Panc1 (cell line): Measurements from ENCODE around the gene MAPRE2. TPM values are rescaled to one million over a fixed set of nuclear protein-coding genes. Genes with fewer than 3 reads are reported as not detected.

Source experiments
- ATAC-seq: fragments of 200-7000 bp; cut with Tn5 transposase; 2 replicates; pipeline ENCODE4 v1.9.1; 2020; ENCODE audit warnings: mild to moderate bottlenecking, moderate library complexity
- BruUV-seq: library from RNA; stranded (reverse); fragments of 400-500 nt; replicated peaks from 2 replicates; lab custom pipeline; 2021; lab: Mats Ljungman, UMichigan
- CTCF ChIA-PET: fragments of 300-600 bp; sonication (Branson Sonifier 250); formaldehyde crosslinking; loops from one replicate; lab custom pipeline; 2022; ENCODE audit warnings: antibody characterized with exemption; lab: Charles Lee
- POLR2A ChIA-PET: fragments of 300-600 bp; sonication (Branson Sonifier 250); formaldehyde crosslinking; loops from one replicate; lab custom pipeline; 2022; ENCODE audit warnings: antibody characterized with exemption; lab: Charles Lee
- DNase-seq: peaks from one replicate; pipeline ENCODE4 v3.0.0-alpha.2; 2010; ENCODE audit warnings: low read depth, low spot score
- H3K27ac ChIP-seq: 2 replicates; pipeline ENCODE4 v1.5.1; 2011; ENCODE audit warnings: mild to moderate bottlenecking, low read length, inconsistent platforms
- H3K27me3 ChIP-seq: fragments of 200-500 bp; sonication (Bioruptor generic); 2 replicates; pipeline ENCODE4 v1.6.0; 2014; ENCODE audit warnings: low read length, inconsistent platforms; ENCODE audit not compliant: control insufficient read depth, insufficient read depth
- H3K36me3 ChIP-seq: fragments of 200-500 bp; sonication (Bioruptor generic); 2 replicates; pipeline ENCODE4 v1.5.1; 2014; ENCODE audit warnings: inconsistent platforms, mild to moderate bottlenecking, low read length, moderate library complexity; ENCODE audit not compliant: control insufficient read depth, insufficient read depth
- H3K4me1 ChIP-seq: 2 replicates; pipeline ENCODE4 v1.5.1; 2011; ENCODE audit warnings: inconsistent platforms, mild to moderate bottlenecking, low read length, moderate library complexity; ENCODE audit not compliant: control insufficient read depth, insufficient read depth
- H3K4me3 ChIP-seq, 2 experiments: 2 replicates each; pipeline ENCODE4 v1.5.1; 2011 to 2012; ENCODE audit warnings: low read depth in 2 of 2, low read length in 2 of 2, mild to moderate bottlenecking in 2 of 2, inconsistent platforms in 1 of 2, moderate library complexity in 1 of 2
- H3K9me3 ChIP-seq: fragments of 200-500 bp; sonication (Bioruptor generic); 2 replicates; pipeline ENCODE4 v1.5.1; 2014; ENCODE audit warnings: low read depth, mild to moderate bottlenecking, inconsistent platforms, low read length, moderate library complexity; ENCODE audit not compliant: control insufficient read depth, insufficient read depth
- CTCF ChIP-seq: fragments of 450-650 bp; IDR thresholded peaks from 2 replicates; pipeline ENCODE4 v1.5.1; 2017; ENCODE audit warnings: mild to moderate bottlenecking
- POLR2AphosphoS5 ChIP-seq: IDR thresholded peaks from 2 replicates; pipeline ENCODE4 v1.6.1; 2012; ENCODE audit warnings: mild to moderate bottlenecking, low read depth, low read length, moderate library complexity
- REST ChIP-seq, 2 experiments: IDR thresholded peaks; 2 replicates each; pipeline ENCODE4 v1.6.1; 2011 to 2012; ENCODE audit warnings: low read depth in 2 of 2, control low read depth in 1 of 2, low read length in 1 of 2, mild to moderate bottlenecking in 1 of 2, moderate library complexity in 1 of 2; ENCODE audit not compliant: insufficient read depth in 1 of 2
- SIN3A ChIP-seq: IDR thresholded peaks from 2 replicates; pipeline ENCODE4 v1.6.1; 2012; ENCODE audit warnings: low read depth, mild to moderate bottlenecking, low read length, moderate library complexity, borderline replicate concordance; ENCODE audit not compliant: insufficient read depth
- TCF7L2 ChIP-seq: IDR thresholded peaks from 2 replicates; pipeline ENCODE4 v1.6.1; 2011; ENCODE audit warnings: mild to moderate bottlenecking, low read depth, low read length, inconsistent platforms
- in situ Hi-C: cut with HindIII; loops from 2 replicates; pipeline ENCODE4 v1.10.0; 2016; ENCODE audit warnings: low sequenced_read_pairs, low pct_unique_long_range_greater_than_20kb
- intact Hi-C: fragments of 100-400 bp; cut with micrococcal nuclease; formaldehyde crosslinking; loops from one replicate; pipeline ENCODE4 v1.10.0; 2022; ENCODE audit not compliant: unreplicated experiment
- total RNA-seq: library from RNA; stranded (reverse); gene quantifications from one replicate; pipeline ENCODE4 v1.2.1, GENCODE V29; 2021; ENCODE audit not compliant: unreplicated experiment

Gene MAPRE2
- total RNA-seq, 1 experiment from 2014 or later = 14.1 TPM

DNA sequence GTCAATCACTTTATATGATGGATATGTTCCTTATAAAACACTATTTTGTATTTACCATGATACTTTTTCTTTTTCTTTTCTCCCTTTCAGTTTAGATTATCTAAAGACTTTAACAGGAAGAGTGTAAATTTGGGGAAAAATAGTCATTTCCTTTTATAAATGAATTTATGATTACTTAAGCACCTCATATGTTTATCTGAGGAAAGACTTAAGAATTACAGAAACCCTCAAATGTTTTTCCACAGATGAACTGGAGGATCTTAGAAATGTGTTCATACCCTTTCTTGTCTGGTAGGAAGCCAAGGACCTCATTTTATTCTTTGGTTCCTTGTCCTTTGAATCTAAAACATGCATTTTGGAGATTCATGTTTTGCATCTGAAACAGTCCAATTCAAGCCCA is 36.7 kb downstream of the MAPRE2 start:
- no peaks in the 10 kb centered on the region; the same call in 1 of the 2 replicates for H3K36me3 ChIP-seq
- H3K4me3 ChIP-seq = no peak overlapping the region
- H3K27ac ChIP-seq = no peak overlapping the region
- no TSS peak for BruUV-seq
- in situ Hi-C loops = no loop called here
- H3K27me3 ChIP-seq = no peaks in the 10 kb centered on the region
- no peaks in the 10 kb centered on the region for H3K4me1 ChIP-seq
- ATAC-seq (no peak), DNase-seq (no peak)
- TF ChIP-seq SIN3A = no peak
- no peak for TF ChIP-seq REST (IDR thresholded peaks at IDR 0.05; ENCODE audit: insufficient read depth in 1 of 2, low read depth in 2 of 2, low read length in 1 of 2)
- no peak for TF ChIP-seq POLR2AphosphoS5
- TF ChIP-seq TCF7L2 = no peak
- TF ChIP-seq CTCF = no peak
- CTCF ChIA-PET = no interaction called here
- intact Hi-C loops = no loop called here
- POLR2A ChIA-PET = no interaction called here
- H3K9me3 ChIP-seq = no peaks in the 10 kb centered on the region

- Histone ChIP-seq H3K4me1 (no peaks in the 10 kb centered on the region), H3K27me3 (no peaks in the 10 kb centered on the region), H3K9me3 (no peaks in the 10 kb centered on the region), H3K4me3 (no peak overlapping the region), H3K27ac (no peak overlapping the region), H3K36me3 (no peaks in the 10 kb centered on the region; the same call in 1 of the 2 replicates)
- TF ChIP-seq REST (IDR thresholded peaks at IDR 0.05; ENCODE audit: insufficient read depth in 1 of 2, low read depth in 2 of 2, low read length in 1 of 2) = no peak
- no peak for TF ChIP-seq TCF7L2
- TF ChIP-seq CTCF = no peak
- no peak for TF ChIP-seq POLR2AphosphoS5
- no peak for TF ChIP-seq SIN3A
- BruUV-seq = no TSS peak
- no peak for DNase-seq
- intact Hi-C loops = no loop called here
- ChIA-PET CTCF (no interaction called here), POLR2A (no interaction called here)
- ATAC-seq = no peak
- in situ Hi-C loops = no loop called here
Measured at GRCh38 chr18:35080058-35080457, 38.8 kb downstream of the MAPRE2 start.
